Activated CD4-positive, alpha-beta memory T cell treated with anti-CD3 and anti-CD28 coated beads for 36 hours (primary cell): Measurements from ENCODE around the gene TNFRSF17. TPM values are rescaled to one million over a fixed set of nuclear protein-coding genes. Genes with fewer than 3 reads are reported as not detected.

Source experiments
- CTCF ChIA-PET: fragments of 350-600 bp; sonication (Branson Sonifier 250); formaldehyde crosslinking; loops from one replicate; lab custom pipeline; 2021; ENCODE audit warnings: antibody characterized with exemption, inconsistent platforms; lab: Charles Lee
- POLR2A ChIA-PET: fragments of 350-600 bp; sonication (Branson Sonifier 250); formaldehyde crosslinking; loops from one replicate; lab custom pipeline; 2021; ENCODE audit warnings: antibody characterized with exemption; lab: Charles Lee
- DNase-seq: peaks from one replicate; pipeline ENCODE4 v3.0.0-alpha.2; 2020
- H3K27ac Mint-ChIP-seq: one replicate; pipeline ENCODE4 v1.8.0; 2021; ENCODE audit warnings: mixed read lengths
- H3K27me3 Mint-ChIP-seq: one replicate; pipeline ENCODE4 v1.8.0; 2021; ENCODE audit warnings: mixed read lengths
- H3K36me3 Mint-ChIP-seq: one replicate; pipeline ENCODE4 v1.8.0; 2021; ENCODE audit warnings: mixed read lengths
- H3K4me1 Mint-ChIP-seq: one replicate; pipeline ENCODE4 v1.8.0; 2021; ENCODE audit warnings: low read depth, mixed read lengths
- H3K4me3 Mint-ChIP-seq: one replicate; pipeline ENCODE4 v1.8.0; 2021; ENCODE audit warnings: mild to moderate bottlenecking, mixed read lengths
- H3K9me3 Mint-ChIP-seq: one replicate; pipeline ENCODE4 v1.8.0; 2021; ENCODE audit warnings: mixed read lengths
- intact Hi-C: fragments of 100-400 bp; cut with micrococcal nuclease; formaldehyde crosslinking; loops from one replicate; pipeline ENCODE4 v1.15.1; 2023
- total RNA-seq, 2 experiments: library from RNA; stranded (reverse); gene quantifications; one replicate each; pipeline ENCODE4 v1.2.3, GENCODE V29; 2021

Gene TNFRSF17
- total RNA-seq, 2 experiments from 2014 or later: not detected

DNA sequence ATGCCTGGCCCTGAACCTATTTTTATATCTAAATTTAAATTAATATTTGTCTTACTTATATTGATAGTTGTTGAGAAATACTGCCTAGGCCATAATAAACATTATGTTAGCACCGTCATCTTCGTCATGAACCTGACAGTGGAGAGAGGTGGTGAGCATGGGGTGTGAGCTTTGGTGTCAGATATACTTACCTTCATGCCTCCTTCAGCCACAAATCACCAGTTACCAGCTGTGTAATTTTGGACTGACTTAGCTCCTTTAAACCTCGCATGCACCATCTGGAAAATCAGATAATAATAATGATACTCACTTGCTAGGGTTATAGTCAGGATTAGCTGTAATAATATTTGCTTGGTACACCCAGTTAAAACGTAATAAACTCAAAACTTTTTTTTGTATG, 46.6 kb downstream of the TNFRSF17 start:
- H3K9me3 Mint-ChIP-seq: no peaks in the 10 kb centered on the region
- H3K36me3 Mint-ChIP-seq: no peaks in the 10 kb centered on the region
- ChIA-PET CTCF (no interaction called here), POLR2A (no interaction called here)
- no peak for DNase-seq
- peaks cover 4% of the 10 kb centered on the region for H3K4me1 Mint-ChIP-seq
- H3K27ac Mint-ChIP-seq: no peak overlapping the region
- H3K27me3 Mint-ChIP-seq: no peaks in the 10 kb centered on the region
- intact Hi-C loops: no loop called here
- H3K4me3 Mint-ChIP-seq: no peak overlapping the region

- Mint-ChIP-seq H3K9me3 (no peaks in the 10 kb centered on the region), H3K4me1 (no peaks in the 10 kb centered on the region), H3K4me3 (no peak overlapping the region), H3K27ac (no peak overlapping the region), H3K27me3 (no peaks in the 10 kb centered on the region), H3K36me3 (no peaks in the 10 kb centered on the region)
- POLR2A ChIA-PET: no interaction called here
- DNase-seq: no peak
- intact Hi-C loops: no loop called here
- CTCF ChIA-PET: interaction anchor here (1.0 kb wide), 1 partner anchor 52 kb away, joined by 3 read pairs; no protein-coding TSS in a partner anchor
Observed at GRCh38 chr16:12016291-12016947, 51.4 kb downstream of the TNFRSF17 start.

DNA sequence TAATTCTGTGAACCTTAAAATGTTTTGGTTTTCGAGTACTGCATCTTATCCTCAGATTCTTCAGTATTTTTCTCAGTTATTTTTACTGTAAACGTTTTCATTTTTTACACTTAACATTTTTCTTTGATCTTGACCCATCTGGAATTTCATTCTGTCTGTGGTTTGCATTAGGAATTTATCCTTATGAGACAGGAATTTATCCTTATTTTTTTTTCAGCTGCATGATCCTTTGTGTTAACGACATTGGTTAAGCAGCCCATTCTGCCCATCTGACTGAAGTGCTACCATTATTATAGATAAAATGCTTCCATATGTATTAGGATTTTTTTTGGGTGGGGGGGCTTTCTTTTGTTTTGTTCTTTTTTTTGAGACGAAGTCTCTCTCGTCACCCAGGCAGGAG, 52.5 kb downstream of the TNFRSF17 start:
- no peak for DNase-seq
- Mint-ChIP-seq H3K9me3 (no peaks in the 10 kb centered on the region), H3K27me3 (no peaks in the 10 kb centered on the region), H3K27ac (no peak overlapping the region), H3K4me3 (no peak overlapping the region), H3K4me1 (no peaks in the 10 kb centered on the region), H3K36me3 (no peaks in the 10 kb centered on the region)
- ChIA-PET POLR2A (no interaction called here), CTCF (interaction anchor here (1.0 kb wide), 1 partner anchor 51 kb away, joined by 3 read pairs; no protein-coding TSS in a partner anchor)
- intact Hi-C loops: no loop called here

Other genes with a start within 250 kb of the TNFRSF17 start
- 10 to 100 TPM; 28.4 to 29.9 TPM for gene TXNDC11, start 222.4 kb upstream of the TNFRSF17 start, total RNA-seq
- gene ZC3H7A, start 168.0 kb upstream of the TNFRSF17 start, total RNA-seq: 10 to 100 TPM; 65.1 to 75.5 TPM
- 100 to 1,000 TPM; 287 to 296 TPM for gene RSL1D1, start 113.7 kb upstream of the TNFRSF17 start, total RNA-seq
- gene GSPT1, start 49.3 kb upstream of the TNFRSF17 start, total RNA-seq: 100 to 1,000 TPM; 185 to 190 TPM
- 1 to 10 TPM; 6.3 to 7.6 TPM for gene NPIPB2, start 23.2 kb upstream of the TNFRSF17 start, total RNA-seq
- 1 to 10 TPM; 6.4 to 8.0 TPM for gene SNX29, start 11.5 kb downstream of the TNFRSF17 start, total RNA-seq